ENCODE results near the gene MRPS35.

MRPS35 gene

GRCh38 chr12:27787559-27787958, 76.9 kb downstream of the MRPS35 start:
- Histone ChIP-seq H3K9me3 (ENCODE audit: control insufficient read depth, insufficient read depth, low read depth, low read length) (no peaks in the 10 kb centered on the region), H3K36me3 (ENCODE audit: control insufficient read depth in 2 of 2, insufficient read depth in 1 of 2, low read length in 2 of 2) (peaks cover 9 to 25% of the 10 kb centered on the region in 2 experiments), H3K4me1 (ENCODE audit: control insufficient read depth, insufficient read depth, low read length) (peaks cover under 1% of the 10 kb centered on the region; the same call in 1 of the 2 replicates), H3K27ac (ENCODE audit: extremely low read depth, low read depth, low read length) (no peak overlapping the region), H3K4me3 (ENCODE audit: low read depth, low read length) (no peak overlapping the region)
- no peak for TF ChIP-seq ZBTB1 (tag by site-specific recombination; IDR thresholded peaks at IDR 0.05)
- TF ChIP-seq TRIM28 (IDR thresholded peaks at IDR 0.05; ENCODE audit: borderline replicate concordance, low read length): no peak
- TF ChIP-seq ZNF335 (tag by site-specific recombination; conservative IDR thresholded peaks at IDR 0.05): no peak
- TF ChIP-seq KLF16 (tag by site-specific recombination; IDR thresholded peaks at IDR 0.05): no peak
- no peak for TF ChIP-seq ZBTB21 (tag by site-specific recombination; IDR thresholded peaks at IDR 0.05)
- no peak for TF ChIP-seq ZSCAN23 (tag by site-specific recombination; IDR thresholded peaks at IDR 0.05)
- no peak for TF ChIP-seq ZNF37A (tag by site-specific recombination; IDR thresholded peaks at IDR 0.05)
- TF ChIP-seq ZBTB17 (tag by site-specific recombination; IDR thresholded peaks at IDR 0.05): no peak
- TF ChIP-seq, protein P1, sequence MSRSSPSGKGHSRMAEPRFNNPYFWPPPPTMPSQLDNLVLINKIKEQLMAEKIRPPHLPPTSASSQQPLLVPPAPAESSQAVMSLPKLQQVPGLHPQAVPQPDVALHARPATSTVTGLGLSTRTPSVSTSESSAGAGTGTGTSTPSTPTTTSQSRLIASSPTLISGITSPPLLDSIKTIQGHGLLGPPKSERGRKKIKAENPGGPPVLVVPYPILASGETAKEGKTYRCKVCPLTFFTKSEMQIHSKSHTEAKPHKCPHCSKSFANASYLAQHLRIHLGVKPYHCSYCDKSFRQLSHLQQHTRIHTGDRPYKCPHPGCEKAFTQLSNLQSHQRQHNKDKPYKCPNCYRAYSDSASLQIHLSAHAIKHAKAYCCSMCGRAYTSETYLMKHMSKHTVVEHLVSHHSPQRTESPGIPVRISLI (tag by site-specific recombination; IDR thresholded peaks at IDR 0.05): no peak
- no peak for TF ChIP-seq ZNF561 (tag by site-specific recombination; IDR thresholded peaks at IDR 0.05; ENCODE audit: borderline replicate concordance)
- TF ChIP-seq KLF1 (tag by site-specific recombination; IDR thresholded peaks at IDR 0.05): no peak
- TF ChIP-seq ZNF391 (tag by site-specific recombination; IDR thresholded peaks at IDR 0.05; ENCODE audit: borderline replicate concordance, low read depth): no peak
- TF ChIP-seq ZBTB6 (tag by site-specific recombination; IDR thresholded peaks at IDR 0.05): no peak
- no peak for TF ChIP-seq SP3 (tag by site-specific recombination; IDR thresholded peaks at IDR 0.05)
- TF ChIP-seq ZFP69B (tag by site-specific recombination; IDR thresholded peaks at IDR 0.05): no peak
- TF ChIP-seq, protein P2, sequence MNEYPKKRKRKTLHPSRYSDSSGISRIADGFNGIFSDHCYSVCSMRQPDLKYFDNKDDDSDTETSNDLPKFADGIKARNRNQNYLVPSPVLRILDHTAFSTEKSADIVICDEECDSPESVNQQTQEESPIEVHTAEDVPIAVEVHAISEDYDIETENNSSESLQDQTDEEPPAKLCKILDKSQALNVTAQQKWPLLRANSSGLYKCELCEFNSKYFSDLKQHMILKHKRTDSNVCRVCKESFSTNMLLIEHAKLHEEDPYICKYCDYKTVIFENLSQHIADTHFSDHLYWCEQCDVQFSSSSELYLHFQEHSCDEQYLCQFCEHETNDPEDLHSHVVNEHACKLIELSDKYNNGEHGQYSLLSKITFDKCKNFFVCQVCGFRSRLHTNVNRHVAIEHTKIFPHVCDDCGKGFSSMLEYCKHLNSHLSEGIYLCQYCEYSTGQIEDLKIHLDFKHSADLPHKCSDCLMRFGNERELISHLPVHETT (tag by site-specific recombination; IDR thresholded peaks at IDR 0.05): no peak
- no peak for TF ChIP-seq YY2 (tag by site-specific recombination; IDR thresholded peaks at IDR 0.05)
- no peak for TF ChIP-seq ZNF211 (tag by site-specific recombination; IDR thresholded peaks at IDR 0.05; ENCODE audit: low read depth)
- POLR2A ChIA-PET: no interaction called here
- CTCF ChIA-PET: interaction anchor here (0.6 to 1.5 kb wide), 2 partner anchors 14 to 34 kb away, joined by 3 read pairs; no protein-coding TSS in a partner anchor

GRCh38 chr12:27790179-27790578, 79.5 kb downstream of the MRPS35 start:
- no peak overlapping the region for H3K27ac ChIP-seq (ENCODE audit: extremely low read depth, low read depth, low read length)
- H3K4me3 ChIP-seq (ENCODE audit: low read depth, low read length): no peak overlapping the region
- H3K4me1 ChIP-seq (ENCODE audit: control insufficient read depth, insufficient read depth, low read length): no peaks in the 10 kb centered on the region; the same call in 1 of the 2 replicates
- H3K36me3 ChIP-seq (ENCODE audit: control insufficient read depth in 2 of 2, insufficient read depth in 1 of 2, low read length in 2 of 2): peaks cover 17 to 46% of the 10 kb centered on the region in 2 experiments
- POLR2A ChIA-PET: interaction anchor here (1.2 kb wide), 1 partner anchor 10 kb away, joined by 3 read pairs; the partner anchor contains the start of genes KLHL42 and MANSC4
- CTCF ChIA-PET: interaction anchor here (1.7 kb wide), 1 partner anchor 31 kb away, joined by 4 read pairs; no protein-coding TSS in a partner anchor
- no peaks in the 10 kb centered on the region for H3K9me3 ChIP-seq (ENCODE audit: control insufficient read depth, insufficient read depth, low read depth, low read length)
- TF ChIP-seq ZNF239 (tag by site-specific recombination; IDR thresholded peaks at IDR 0.05) (no peak), ZNF311 (tag by site-specific recombination; IDR thresholded peaks at IDR 0.05; ENCODE audit: borderline replicate concordance) (no peak), GLI4 (tag by site-specific recombination; IDR thresholded peaks at IDR 0.05) (no peak), BCL11B (tag by site-specific recombination; IDR thresholded peaks at IDR 0.05; ENCODE audit: low read depth) (no peak), GLIS1 (tag by site-specific recombination; IDR thresholded peaks at IDR 0.05) (no peak), ZSCAN23 (tag by site-specific recombination; IDR thresholded peaks at IDR 0.05) (no peak), REST (tag by site-specific recombination; IDR thresholded peaks at IDR 0.05) (no peak), ZNF623 (tag by site-specific recombination; IDR thresholded peaks at IDR 0.05) (no peak), ZNF16 (tag by site-specific recombination; IDR thresholded peaks at IDR 0.05; ENCODE audit: low read depth) (no peak)
- TF ChIP-seq, protein P3, sequence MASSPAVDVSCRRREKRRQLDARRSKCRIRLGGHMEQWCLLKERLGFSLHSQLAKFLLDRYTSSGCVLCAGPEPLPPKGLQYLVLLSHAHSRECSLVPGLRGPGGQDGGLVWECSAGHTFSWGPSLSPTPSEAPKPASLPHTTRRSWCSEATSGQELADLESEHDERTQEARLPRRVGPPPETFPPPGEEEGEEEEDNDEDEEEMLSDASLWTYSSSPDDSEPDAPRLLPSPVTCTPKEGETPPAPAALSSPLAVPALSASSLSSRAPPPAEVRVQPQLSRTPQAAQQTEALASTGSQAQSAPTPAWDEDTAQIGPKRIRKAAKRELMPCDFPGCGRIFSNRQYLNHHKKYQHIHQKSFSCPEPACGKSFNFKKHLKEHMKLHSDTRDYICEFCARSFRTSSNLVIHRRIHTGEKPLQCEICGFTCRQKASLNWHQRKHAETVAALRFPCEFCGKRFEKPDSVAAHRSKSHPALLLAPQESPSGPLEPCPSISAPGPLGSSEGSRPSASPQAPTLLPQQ (tag by site-specific recombination; IDR thresholded peaks at IDR 0.05): no peak

All from HEK293 (cell line).